Effector memory CD4-positive, alpha-beta T cell (primary cell): ENCODE measurements around the gene TANK.
A peak's percentile ranks its signal among the peaks of the same experiment; 100 is the strongest.

Source experiments
- DNase-seq, 3 donors: peaks; one replicate each; pipeline ENCODE4 v3.0.0-alpha.2; 2020
- H3K27ac ChIP-seq: 2 replicates; pipeline ENCODE4 v1.7.0; 2013; ENCODE audit warnings: mild to moderate bottlenecking, low read length, moderate library complexity; ENCODE audit not compliant: insufficient read depth, poor library complexity, severe bottlenecking
- H3K27me3 ChIP-seq: replicated peaks from 2 replicates; pipeline ENCODE4 v1.7.0; 2013; ENCODE audit warnings: mild to moderate bottlenecking, low read length; ENCODE audit not compliant: insufficient read depth, control insufficient read depth, poor library complexity, severe bottlenecking
- H3K36me3 ChIP-seq: 2 replicates; pipeline ENCODE4 v1.7.0; 2013; ENCODE audit warnings: mild to moderate bottlenecking, low read length, moderate library complexity; ENCODE audit not compliant: control insufficient read depth, insufficient read depth
- H3K4me1 ChIP-seq: 2 replicates; pipeline ENCODE4 v1.7.0; 2013; ENCODE audit warnings: low read length, mild to moderate bottlenecking; ENCODE audit not compliant: control insufficient read depth, insufficient read depth, poor library complexity, severe bottlenecking
- H3K4me3 ChIP-seq: 2 replicates; pipeline ENCODE4 v1.7.0; 2013; ENCODE audit warnings: low read length, low read depth, mild to moderate bottlenecking; ENCODE audit not compliant: insufficient read depth, poor library complexity, severe bottlenecking
- H3K9me3 ChIP-seq: 2 replicates; pipeline ENCODE4 v1.7.0; 2013; ENCODE audit warnings: mild to moderate bottlenecking, low read length, moderate library complexity; ENCODE audit not compliant: control insufficient read depth

The TANK gene

GRCh38 chr2:161165811-161166210 lies 5.6 kb downstream of the TANK start:
- Histone ChIP-seq H3K27me3 (no peaks in the 10 kb centered on the region), H3K9me3 (no peaks in the 10 kb centered on the region), H3K4me1 (peaks cover 24% of the 10 kb centered on the region), H3K27ac (no peak overlapping the region), H3K4me3 (no peak overlapping the region), H3K36me3 (no peaks in the 10 kb centered on the region)
- DNase-seq, result no peak

DNA sequence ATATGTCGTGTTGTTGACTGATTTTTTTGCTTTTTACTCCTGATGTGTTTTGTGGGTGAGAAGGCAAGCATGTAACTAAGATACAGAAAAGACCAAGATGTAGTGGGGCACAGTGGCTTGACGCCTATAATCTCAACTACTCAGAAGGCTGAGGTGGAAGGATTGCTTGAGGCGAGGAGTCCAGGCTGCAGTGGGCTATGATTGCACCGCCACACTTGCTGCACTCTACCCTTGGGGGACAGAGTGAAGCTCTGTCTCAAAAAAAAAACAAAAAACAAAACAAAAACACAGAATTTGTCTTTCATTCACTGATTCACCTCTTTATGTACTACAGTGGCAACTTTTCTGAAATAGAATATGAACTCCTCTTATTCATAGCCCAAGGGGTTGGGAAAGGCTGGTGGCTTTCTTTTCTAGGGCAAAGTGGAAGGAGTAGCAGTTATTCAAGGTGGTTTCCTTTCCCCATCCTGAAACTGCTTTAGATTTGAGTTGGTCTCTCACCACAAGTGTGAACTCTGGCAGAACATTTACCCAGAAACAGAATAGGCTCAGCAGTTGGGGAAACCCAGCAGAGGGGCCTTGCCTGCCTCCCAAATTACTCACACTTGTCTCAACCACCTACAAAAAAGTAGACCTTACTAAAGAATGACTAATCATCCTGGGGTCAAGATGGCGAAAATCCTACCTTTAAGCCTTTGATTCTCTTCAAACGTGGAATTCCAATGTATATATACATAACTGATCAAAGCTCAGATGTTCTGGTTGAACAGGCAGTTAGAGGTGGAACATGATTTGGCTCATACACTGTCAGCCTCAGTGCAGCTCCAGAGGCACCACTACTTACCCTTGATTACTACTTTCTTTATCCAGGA lies 6.5 kb downstream of the TANK start:
- no peaks in the 10 kb centered on the region for H3K27me3 ChIP-seq
- peak overlapping the region; percentile 40 for H3K27ac ChIP-seq
- H3K9me3 ChIP-seq, result no peaks in the 10 kb centered on the region
- H3K4me1 ChIP-seq, result peaks cover 21% of the 10 kb centered on the region
- no peak overlapping the region for H3K4me3 ChIP-seq
- no peaks in the 10 kb centered on the region for H3K36me3 ChIP-seq
- peak; percentile 21 to 41 (median 37) for DNase-seq

- H3K4me1 ChIP-seq, result peaks cover 21% of the 10 kb centered on the region
- no peaks in the 10 kb centered on the region for H3K9me3 ChIP-seq
- no peaks in the 10 kb centered on the region for H3K36me3 ChIP-seq
- no peak overlapping the region for H3K4me3 ChIP-seq
- DNase-seq, result no peak
- H3K27me3 ChIP-seq, result no peaks in the 10 kb centered on the region
- no peak overlapping the region for H3K27ac ChIP-seq
Observed at GRCh38 chr2:161169335-161169734, 9.1 kb downstream of the TANK start.

GRCh38 chr2:161170377-161170776 lies 10.1 kb downstream of the TANK start:
- DNase-seq, result no peak
- Histone ChIP-seq H3K36me3 (no peaks in the 10 kb centered on the region), H3K27ac (no peak overlapping the region), H3K4me1 (peaks cover 21% of the 10 kb centered on the region), H3K9me3 (no peaks in the 10 kb centered on the region), H3K4me3 (no peak overlapping the region), H3K27me3 (no peaks in the 10 kb centered on the region)

DNA sequence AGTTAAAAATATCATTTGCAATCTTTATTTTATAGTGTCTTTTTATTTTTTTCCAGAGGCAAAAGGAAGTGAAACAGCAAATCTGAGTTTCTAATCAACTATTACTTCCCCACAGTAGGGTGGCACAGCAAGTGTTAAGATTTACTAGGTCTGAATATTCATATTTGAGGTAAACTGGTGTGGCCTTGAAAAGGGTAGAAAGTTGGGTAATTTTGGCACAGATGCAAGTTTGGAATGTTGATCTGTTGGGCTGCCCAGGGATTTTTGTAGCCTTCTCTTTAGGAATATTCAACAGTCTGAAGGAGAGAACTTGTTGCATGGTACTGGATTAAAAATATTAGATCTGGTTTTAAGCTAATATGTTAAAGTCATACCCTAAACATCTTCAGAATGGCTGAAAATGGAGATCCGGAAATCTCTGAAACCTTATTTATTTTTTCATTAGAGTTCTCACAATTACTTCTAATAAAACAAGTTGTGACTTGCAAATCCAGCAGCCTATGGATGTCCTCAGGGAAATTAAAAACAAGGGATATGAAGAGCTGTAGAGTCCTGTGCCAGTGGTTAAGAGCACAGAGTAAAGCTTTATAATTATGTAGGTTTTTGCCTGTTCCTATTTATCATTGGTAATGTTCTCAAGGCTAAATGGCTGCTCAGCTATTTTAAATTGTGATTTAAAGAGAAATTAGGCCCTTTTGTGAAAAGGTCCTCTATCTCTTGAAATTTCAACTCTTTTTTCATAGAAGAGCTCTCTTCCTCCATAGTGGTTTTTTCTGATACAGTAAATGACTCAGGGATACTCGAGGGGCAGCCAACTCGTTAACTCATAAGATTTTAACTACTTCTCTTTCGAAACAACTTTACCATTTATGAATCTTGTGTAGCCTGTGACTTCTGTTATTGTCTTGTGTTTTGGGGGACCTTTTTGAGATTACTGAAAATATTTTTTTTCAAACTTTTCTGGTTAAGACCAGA lies 11.0 kb downstream of the TANK start:
- Histone ChIP-seq H3K9me3 (no peaks in the 10 kb centered on the region), H3K36me3 (no peaks in the 10 kb centered on the region), H3K4me3 (no peak overlapping the region), H3K27ac (no peak overlapping the region), H3K27me3 (no peaks in the 10 kb centered on the region), H3K4me1 (peaks cover 12% of the 10 kb centered on the region)
- DNase-seq, result no peak

- H3K4me3 ChIP-seq, result no peak overlapping the region
- H3K36me3 ChIP-seq, result no peaks in the 10 kb centered on the region
- no peaks in the 10 kb centered on the region for H3K9me3 ChIP-seq
- DNase-seq, result no peak
- H3K27me3 ChIP-seq, result no peaks in the 10 kb centered on the region
- H3K27ac ChIP-seq, result no peak overlapping the region
- peaks cover 3% of the 10 kb centered on the region for H3K4me1 ChIP-seq
Observed at GRCh38 chr2:161172901-161173540, 12.8 kb downstream of the TANK start.

- Histone ChIP-seq H3K27ac (no peak overlapping the region), H3K4me1 (peaks cover 3% of the 10 kb centered on the region), H3K27me3 (no peaks in the 10 kb centered on the region), H3K36me3 (no peaks in the 10 kb centered on the region), H3K4me3 (no peak overlapping the region), H3K9me3 (no peaks in the 10 kb centered on the region)
- DNase-seq, result no peak
Observed at GRCh38 chr2:161173541-161174194, 13.4 kb downstream of the TANK start.

- H3K4me3 ChIP-seq, result no peak overlapping the region
- H3K27me3 ChIP-seq, result no peaks in the 10 kb centered on the region
- no peaks in the 10 kb centered on the region for H3K9me3 ChIP-seq
- no peak for DNase-seq
- H3K27ac ChIP-seq, result no peak overlapping the region
- H3K36me3 ChIP-seq, result peaks cover 24% of the 10 kb centered on the region
- H3K4me1 ChIP-seq, result no peaks in the 10 kb centered on the region
Observed at GRCh38 chr2:161177969-161178368, 17.7 kb downstream of the TANK start.

GRCh38 chr2:161178756-161179155 lies 18.5 kb downstream of the TANK start:
- H3K27me3 ChIP-seq, result no peaks in the 10 kb centered on the region
- no peak for DNase-seq
- H3K9me3 ChIP-seq, result no peaks in the 10 kb centered on the region
- H3K4me1 ChIP-seq, result no peaks in the 10 kb centered on the region
- H3K4me3 ChIP-seq, result no peak overlapping the region
- H3K27ac ChIP-seq, result no peak overlapping the region
- peaks cover 27% of the 10 kb centered on the region for H3K36me3 ChIP-seq
